ENCODE data around the gene CCDC15.

The CCDC15 gene

DNA sequence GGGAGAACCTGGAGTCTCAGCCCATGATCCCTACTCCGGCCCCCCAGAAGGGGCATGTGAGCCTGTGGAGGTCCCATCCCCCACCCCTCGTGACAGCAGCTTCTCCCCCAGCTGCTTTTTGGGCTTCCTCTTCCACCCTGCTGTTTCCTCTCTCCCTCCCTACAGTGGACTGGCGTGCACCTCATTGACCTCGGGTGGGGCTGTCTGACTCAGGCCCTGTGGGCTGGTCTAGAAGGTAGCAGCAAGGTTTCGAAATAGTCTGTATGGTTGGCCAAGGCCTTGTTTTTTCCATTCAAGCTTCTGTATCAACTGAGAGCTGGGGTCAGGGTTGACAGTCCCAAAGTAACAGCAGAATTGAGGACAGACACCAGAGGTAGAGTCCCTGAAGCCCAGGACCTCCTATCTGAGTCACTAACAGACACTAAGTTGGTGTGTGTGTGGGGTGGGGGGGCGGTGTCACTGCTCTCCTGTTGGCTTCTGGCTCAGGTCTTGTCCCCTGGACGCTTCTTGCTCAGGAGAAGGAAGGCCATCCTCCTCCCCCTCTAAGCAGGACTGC lies 116.8 kb downstream of the CCDC15 start:
- DNase-seq: no peak

DNA sequence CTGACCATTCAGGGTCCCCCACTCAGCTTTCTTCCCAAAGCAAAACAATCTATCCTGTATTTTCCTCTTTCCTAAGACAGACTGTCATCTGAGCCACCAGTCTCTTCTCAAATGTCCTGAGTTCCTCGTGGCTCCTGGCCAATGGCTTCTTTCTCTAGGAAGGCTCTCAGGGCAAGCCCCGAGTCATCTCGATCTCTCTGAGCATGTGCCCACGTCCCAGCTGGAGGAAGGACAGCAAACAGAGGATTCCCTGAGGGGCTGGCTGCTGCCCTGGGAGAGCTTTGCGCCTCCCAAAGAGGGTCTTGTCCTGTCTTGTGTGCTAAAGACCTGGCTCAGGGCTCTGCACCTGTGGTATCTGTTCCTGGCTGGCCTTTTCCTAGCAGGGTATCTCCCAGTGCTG lies 117.4 kb downstream of the CCDC15 start:
- no peak for DNase-seq

DNA sequence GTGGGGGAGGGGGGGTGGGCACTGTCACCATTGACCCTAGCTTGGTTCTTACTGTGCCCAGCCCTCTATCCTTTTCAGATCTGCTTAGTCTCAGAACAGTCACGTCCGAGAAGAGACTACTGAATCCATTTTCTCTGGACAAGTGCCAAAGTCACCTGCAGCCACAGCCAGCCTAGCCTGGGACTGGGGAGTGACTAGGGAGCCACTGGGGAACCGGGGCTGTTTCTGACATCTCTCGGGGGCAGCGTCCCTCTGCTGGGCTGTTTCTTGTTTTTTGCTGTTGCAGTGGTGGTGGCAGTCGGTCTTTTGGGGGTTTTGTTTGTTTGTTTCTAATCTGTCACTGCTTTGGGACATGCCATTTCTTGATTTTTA lies 117.8 kb downstream of the CCDC15 start:
- DNase-seq: no peak

DNA sequence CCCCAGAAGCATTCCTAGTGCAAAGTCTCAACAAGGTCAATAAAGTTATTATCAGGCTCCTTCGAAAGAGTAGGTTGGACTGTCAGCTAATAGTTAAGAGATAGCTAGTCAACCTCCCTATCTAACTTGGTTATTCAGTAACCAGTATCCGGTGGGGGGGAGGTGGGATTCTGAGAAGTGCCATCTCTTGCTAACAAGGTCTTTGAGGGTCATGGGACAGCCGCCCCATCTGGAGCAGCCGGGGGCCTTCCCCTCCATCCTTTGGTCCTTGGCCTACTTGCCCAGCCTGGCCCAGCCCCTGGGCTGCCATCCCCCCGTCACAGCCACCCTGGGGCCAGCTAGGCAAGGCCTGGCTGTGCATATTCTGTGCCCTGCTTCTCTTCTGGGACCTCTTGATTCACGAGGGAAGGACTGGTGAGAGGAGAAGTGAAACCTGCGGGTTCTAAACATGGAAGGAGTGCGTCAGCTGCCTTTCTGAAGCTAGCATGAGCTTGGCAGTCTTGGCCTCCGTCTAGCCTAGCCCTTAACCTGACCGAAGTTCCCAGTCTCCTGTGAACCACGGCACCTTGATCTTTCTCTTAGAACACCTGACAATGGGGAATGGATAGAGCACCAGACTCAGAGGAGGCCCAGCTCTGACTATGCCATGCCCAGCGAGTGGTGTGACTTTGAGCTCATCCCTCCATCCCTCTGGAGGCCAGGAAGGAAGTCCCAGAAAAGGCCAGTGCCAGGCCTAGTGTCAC lies 118.4 kb downstream of the CCDC15 start:
- DNase-seq: no peak

DNA sequence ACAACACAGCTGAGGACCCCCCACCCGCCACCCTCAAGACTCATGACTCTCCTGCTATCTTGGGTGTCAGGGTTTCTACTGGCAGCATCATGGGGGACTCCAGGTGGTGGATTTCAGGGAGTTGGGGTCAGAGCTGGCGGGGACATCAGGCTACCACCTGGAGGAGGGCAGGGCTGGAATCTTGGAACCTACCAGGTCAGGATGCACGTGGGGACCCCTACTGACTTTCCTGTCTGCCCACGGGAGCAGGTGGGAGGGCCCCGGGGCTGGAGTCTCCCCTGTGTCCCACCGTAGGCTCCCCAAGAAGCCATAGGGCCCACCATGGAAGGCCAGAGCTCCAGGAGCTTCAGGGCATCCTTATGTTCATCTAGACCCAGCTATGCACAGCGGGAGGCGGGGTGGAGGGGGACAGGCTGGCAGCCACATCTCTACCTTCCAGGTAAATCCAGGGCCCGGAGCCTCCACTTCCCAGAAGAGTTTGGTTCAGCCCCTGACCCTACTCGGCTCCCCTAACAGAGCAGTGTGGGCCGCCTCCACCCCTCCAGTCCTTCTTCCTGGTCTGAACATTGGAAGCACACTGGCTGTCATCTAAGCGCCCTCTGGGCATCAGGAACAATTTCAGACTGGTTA lies 119.1 kb downstream of the CCDC15 start:
- DNase-seq: no peak

DNA sequence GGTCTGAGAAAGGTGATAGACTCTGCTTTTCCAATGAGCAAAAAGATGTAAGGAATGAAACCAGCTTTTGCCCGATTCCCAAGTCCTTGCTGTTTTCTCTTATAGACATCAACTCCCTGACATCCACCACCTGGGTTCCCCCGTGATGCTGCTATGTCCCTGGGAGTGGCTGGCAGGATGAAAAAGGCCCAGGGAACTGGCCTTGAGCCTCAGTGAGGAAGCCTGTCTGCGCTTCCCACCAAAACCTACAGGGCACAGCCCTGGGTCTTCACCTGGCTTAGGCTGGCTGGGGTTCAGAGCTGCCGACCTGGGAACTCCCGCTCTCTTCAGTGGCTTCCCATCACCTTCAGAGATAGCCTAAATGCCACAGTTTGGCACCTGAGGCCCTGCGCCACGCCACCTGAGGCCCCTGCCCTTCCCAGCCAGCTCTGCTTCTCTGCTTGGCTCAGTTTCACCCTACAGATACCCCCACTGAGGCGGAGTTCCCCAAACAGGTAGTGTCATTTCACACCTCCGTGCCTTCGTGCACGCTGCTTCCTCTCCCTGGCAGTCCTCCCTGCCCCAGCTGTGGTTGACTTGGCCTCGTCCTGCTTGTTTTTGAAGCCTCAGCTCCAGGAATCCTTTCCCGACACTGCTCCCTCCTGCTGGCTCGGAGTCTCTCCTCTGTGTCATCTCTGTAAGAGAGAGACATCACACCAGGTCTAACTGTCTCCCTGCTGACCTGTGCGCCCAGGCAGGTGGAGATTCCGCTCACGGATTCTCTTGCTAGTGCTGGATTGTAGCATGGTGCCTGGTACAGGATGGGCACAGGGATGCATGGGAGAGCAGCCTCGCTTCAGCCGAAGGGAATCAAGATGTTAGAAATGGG lies 119.8 kb downstream of the CCDC15 start:
- no peak for DNase-seq

DNA sequence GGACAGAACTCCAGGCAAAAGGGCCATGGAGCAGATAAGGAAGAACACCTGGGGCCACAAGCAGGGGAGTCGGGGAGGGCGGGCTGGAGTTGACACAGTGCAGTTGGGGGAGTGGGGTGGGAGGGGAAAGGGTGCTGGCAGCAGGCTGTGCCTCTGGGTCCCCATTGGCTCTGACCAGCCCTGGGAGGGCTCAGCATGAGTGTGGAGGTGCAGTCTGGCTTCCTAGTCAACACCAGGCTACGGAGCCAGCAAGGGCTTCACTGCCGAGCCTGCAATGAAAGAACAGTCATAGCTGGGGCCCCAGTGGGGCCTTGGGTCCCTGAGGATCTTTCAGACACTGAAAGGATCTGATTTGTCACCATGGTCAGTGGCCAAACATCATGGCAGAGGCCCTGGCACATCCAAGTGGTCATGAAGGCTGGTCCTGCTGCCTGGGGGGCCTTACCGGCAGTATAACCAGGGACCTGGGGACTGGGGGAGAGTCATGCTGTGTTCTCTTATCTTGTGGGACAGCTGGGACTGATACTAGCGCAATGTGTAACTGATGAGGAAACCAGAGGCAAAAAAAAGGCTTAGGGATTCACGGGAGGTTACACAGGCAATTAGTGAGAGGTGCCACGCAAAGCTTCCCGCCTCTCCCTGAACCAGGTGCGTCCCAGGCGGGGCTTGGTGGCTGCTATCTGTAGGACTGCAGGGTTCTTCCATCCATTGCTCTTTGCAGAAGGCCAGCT lies 120.7 kb downstream of the CCDC15 start:
- no peak for DNase-seq

DNA sequence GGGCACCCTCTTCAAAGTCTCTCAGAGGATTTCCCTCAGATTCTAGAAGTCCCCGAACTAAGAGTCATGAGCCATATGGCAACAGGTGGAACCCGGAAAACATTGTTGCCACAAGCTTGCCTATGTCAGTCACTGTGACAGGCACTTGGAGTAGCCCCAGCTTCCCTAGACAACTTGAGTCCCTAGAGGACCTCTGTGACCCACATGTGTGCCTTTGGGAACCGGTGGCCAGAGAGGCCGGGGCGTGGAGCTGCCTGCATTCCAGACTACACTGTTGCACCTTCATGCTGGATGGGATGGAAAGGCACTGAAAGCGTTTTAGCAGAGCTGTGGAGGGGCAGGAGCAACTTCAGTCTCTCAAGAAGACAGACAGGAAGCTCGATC lies 121.2 kb downstream of the CCDC15 start:
- no peak for DNase-seq

DNA sequence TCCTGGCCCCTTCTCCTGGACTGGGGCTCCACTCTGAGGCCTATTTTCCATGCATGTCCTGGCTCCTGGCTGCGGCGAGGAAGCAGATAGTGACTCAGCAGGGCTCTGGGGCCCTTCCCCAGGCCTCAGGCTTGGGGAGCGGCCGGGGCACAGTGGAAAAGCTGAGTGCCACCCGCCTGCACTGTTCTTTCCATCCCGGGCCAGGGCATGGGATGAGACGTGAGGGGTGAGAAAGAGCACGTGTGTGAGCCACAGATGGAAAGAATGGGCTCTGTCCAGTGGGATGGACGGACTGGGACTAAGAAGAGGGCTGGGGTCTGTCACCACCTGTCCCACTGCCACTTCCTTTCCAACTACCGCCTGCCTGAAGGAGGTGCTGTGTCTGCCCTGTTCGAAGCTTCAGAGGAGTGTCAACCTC lies 121.9 kb downstream of the CCDC15 start:
- no peak for DNase-seq

DNA sequence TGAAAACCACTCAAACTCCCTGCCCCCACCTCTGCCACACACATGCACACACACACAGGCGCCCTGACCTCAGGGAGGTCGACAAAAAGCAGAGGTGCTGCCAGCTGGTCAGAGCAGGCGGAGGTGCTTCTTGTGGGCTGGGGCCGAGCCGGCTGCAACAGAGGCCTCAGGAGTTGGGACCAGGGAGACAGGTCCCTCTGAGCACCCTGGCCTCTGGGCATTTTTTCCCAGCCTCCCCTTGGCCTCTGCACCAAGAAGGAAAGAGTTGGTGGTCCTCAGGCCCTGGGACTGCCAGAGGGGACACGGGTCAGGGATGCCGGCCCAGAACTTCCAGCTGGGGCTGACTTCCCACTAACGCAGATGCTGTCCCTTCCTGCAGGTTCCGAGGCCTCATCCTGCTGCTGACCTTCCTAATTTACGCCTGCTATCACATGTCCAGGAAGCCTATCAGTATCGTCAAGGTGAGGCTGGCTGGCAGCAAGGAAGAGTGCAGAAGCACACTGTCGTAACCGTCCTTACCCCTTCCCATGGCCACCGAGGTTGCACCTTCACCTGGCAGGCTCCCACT lies 122.5 kb downstream of the CCDC15 start:
- no peak for DNase-seq

DNA sequence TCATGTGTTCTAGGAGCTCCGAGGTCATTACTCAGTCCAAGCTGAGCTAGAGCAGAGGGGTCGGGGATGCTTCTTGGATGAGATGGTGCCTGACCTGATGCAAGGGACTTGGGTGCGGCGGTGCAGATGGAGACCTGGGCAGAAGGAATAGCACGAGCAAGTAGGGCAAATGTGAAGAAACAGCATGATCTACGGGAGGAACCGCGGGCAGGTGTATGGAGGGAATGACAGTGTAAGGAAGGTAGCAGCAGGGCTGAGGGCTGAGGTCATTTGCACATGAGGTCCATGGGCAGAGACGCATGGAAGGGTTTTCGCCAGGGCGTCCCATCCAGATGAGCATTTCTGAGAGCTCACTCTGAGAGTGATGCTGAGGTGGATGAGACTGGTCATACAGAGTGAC lies 124.0 kb downstream of the CCDC15 start:
- no peak for DNase-seq

DNA sequence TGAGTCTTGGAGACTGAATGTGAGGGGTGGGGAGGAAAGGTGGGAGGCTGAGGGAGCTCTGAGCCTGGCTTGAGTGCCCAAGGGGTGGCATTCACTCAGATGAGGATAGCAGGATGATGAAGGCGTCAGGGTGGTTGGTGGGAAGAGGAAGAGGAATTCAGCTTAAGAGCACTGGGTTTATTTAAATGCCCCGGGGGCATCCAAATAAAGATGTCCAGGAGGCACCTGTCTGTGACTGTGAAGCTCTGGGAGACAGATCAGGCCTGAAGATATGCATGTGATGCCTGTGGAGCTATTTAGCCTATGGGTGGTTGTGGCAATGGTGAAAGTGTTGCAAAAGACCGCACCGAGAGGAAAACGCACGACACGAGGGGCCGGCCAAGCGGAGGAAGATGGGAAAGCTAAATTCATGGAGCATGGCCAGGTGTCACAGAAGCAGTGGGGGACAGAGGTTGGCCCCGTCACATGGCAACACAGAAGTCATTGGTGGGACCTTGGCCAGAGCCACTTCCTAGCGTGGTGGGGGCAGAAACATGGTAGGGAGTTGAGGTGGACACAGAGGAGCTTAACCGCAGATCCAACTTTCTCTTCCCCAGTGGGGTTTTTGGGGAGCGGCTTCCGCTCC lies 124.6 kb downstream of the CCDC15 start:
- DNase-seq: no peak

DNA sequence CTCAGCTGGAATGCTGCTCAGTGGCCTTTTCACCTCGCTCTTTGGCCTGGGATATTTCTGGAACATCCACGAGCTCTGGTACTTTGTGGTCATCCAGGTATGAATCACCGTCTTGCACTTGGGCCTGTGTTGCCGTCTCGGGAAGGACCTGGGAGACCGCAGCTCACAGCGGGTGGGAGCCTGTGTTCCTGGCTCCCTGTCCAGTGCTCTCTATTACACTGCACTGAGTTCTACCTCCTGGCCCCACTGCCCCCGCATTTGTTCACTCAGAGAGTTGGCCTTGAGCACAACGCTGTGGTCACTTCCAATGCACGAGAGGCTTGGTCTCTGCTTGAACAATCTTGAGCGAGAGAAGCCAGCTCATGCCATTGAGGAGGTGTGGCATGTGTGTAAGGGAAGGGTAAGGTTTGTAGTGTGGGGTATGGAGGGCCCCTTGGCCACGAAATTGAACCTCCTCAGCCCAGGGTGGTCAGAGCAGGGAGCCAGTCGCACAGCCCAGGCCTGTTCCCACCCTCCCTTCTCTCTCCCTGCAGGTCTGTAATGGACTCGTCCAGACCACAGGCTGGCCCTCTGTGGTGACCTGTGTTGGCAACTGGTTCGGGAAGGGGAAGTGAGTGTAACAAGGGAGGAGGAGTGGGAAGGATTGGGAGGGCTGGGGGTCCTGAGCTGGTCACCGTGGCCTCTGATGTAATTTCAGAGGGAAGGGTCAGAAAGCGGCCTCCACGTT lies 125.3 kb downstream of the CCDC15 start:
- no peak for DNase-seq

DNA sequence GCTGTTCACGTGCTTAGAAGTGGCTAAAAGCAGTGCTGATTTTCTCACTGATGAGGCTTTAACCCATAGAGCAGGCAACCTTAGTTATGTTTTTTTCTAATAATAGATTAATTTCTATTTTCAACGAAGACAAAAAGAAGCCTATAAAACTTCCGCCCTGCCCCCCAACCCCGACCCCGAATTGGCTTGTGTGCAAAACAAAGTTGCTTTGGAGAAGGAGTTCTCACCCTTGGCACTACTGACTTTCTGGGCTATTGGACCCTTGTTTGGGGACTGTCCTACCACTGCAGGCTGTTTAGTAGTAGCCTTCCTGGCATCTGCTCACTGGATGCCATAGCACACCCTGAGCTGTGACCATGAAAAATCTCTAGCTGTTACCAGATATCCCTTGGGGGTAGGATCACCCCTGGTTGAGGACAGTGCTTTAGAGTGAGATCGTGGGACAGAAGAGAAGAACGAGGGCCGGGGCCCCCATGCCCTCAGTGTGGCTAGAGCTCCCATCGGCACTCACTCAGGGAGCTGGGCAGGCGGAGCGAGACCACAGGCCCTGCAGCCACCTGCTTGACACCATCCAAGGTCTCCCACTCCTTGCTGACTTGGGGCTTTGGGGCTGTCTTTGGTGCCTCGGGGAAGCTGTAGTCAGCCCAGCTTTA lies 126.0 kb downstream of the CCDC15 start:
- DNase-seq: no peak

DNA sequence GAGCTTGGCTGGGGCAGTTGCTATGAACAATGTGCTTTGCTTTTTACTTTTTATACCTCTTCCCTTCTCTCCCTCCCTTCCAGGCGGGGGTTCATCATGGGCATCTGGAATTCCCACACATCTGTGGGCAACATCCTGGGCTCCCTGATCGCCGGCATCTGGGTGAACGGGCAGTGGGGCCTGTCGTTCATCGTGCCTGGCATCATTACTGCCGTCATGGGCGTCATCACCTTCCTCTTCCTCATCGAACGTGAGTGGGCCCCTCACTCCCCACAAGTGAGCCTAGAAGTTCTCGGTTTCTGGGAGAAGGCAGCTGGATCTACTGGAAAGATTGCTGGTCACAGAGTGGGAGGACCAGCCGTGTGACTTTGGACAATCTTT lies 126.5 kb downstream of the CCDC15 start:
- DNase-seq: no peak

DNA sequence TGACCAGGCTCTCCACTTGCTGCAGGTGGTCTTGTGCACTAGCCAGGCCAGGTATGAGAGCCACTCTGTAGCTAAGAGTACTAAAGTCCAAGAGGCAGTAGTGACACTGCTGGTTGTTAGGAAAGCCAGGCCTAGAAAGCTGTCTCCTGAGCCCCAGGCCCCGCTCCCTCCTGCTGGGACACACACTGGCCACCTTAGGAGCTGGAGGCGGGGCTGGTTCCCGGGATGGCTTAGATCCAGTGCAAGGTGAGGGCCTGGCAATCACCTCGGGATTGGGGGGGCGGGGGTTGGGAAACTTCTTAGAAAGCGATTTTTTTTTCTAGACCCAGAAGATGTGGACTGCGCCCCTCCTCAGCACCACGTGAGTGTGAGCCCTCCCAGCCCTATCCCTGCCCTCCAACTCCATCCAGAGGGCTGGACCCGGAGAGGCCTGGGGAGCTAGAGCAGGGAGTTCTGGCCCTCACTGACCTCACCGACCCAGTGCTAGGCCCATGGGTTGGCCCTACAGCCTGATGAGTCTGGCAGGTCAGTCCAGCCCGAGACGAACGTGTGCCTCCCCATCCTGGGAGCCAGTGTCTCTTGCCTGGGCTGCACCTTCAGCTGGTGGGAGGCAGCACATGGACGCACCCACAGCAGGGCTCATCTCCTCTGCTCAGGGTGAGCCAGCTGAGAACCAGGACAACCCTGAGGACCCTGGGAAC lies 127.2 kb downstream of the CCDC15 start:
- DNase-seq: no peak

DNA sequence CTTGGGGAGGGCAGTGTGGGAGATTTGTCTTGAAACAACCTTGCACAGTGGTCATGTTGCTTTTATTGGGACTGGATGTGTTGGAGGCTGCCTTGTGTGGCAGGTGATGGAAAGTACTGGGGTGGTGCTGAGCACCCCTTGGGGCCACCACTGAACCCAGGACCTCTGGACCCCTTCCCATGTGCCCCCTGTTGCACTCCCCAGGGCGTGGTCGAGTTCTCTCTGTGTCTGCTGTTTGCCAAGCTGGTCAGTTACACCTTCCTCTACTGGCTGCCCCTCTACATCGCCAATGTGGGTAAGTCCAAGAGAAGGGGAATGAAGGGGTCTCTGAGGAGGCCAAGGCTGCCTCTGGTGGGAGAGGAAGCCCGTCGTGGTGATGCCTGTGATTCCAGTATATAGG lies 128.0 kb downstream of the CCDC15 start:
- DNase-seq: no peak

DNA sequence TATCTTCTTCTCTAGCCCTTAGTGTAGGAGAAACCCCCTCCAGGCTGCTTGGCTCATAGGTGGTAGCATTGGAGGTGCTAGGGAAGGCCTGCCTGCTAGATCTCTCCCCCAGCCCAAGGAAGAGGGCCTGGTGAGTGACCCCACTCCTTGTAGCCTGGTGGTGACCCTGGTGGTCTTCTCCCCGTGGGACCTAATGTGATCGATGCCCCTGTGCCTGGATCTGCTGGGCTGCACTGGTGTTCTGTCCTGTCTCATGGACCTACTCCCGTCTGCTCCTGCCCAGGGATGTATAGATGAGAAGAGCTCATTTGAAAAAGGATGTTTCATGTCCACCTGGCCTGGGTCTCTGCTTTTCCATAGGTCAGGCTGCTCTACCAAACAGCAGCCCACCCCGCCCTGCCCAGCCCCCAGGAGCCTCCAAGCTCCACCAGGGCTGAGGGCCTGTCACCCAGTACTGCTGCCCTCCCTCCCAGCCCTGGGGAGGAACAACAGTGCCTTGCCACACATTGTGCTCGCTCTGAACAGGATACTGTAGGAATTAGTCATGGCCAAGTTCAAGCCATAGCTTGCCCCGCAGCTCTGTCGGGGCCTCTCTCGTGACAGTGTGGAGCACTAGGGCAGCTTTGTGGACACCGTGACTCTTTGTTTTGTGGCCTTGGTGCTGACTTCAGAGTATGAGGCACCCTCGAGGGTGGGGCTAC lies 128.8 kb downstream of the CCDC15 start:
- DNase-seq: no peak

DNA sequence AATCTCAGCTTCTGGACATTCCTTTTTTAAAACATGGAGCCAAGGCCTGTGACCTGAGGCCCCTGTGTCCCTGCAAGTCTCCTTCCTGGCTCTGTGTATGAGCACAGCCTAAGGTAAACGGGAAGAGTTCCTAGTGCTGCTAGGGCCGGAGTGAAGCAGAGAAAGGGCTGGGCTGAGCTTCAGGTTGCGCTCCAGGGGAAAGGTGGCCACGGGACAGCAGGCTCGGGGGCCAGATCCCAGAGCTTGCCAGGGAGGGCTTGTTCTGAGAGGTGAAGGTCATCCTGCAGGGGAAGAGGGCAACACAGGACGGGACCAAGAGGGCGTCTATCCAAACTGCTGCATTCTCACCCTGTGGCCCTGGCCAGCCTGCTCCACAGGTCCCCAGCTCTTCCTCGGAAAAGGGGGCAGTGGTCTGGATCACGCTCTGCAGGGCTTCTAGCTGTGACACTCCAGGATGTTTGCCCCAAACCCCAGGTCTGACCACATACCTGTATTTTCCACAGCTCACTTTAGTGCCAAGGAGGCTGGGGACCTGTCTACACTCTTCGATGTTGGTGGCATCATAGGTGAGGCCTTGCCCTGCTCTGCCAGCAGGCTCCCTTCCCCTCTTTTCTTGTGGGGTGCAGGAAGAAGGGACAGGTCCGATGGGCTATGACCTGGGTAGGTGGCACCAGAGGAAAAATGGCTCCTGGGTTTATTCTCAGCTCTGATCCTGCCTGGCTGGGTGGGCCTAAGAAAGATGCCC lies 129.5 kb downstream of the CCDC15 start:
- no peak for DNase-seq

Data from activated naive CD4-positive, alpha-beta T cell (primary cell).